ENCODE measurements around the gene DIRAS1.

The DIRAS1 gene

GRCh38 chr19:2755448-2755705 lies 34.2 kb upstream of the DIRAS1 start:
- no peak for DNase-seq (ENCODE audit: low spot score)

GRCh38 chr19:2754659-2755447 lies 33.7 kb upstream of the DIRAS1 start:
- DNase-seq (ENCODE audit: low spot score): no peak

- no peak for DNase-seq (ENCODE audit: low spot score)
Observed at GRCh38 chr19:2751438-2751830, 30.3 kb upstream of the DIRAS1 start.

GRCh38 chr19:2750808-2751437 lies 29.8 kb upstream of the DIRAS1 start:
- peak; percentile 32 for DNase-seq (ENCODE audit: low spot score)

- no peak for DNase-seq (ENCODE audit: low spot score)
Observed at GRCh38 chr19:2747349-2747748, 26.2 kb upstream of the DIRAS1 start.

GRCh38 chr19:2744113-2744512 lies 22.9 kb upstream of the DIRAS1 start:
- DNase-seq (ENCODE audit: low spot score): no peak

- no peak for DNase-seq (ENCODE audit: low spot score)
Observed at GRCh38 chr19:2743099-2743498, 21.9 kb upstream of the DIRAS1 start.

- DNase-seq (ENCODE audit: low spot score): no peak
Observed at GRCh38 chr19:2740314-2740656, 19.1 kb upstream of the DIRAS1 start.

- DNase-seq (ENCODE audit: low spot score): peak; percentile 97
Observed at GRCh38 chr19:2739602-2740313, 18.6 kb upstream of the DIRAS1 start, which contains the start of gene SLC39A3. SLC39A3 (minus strand) TSS chr19:2740017; CDS start chr19:2737257, 2,760 bp downstream.

GRCh38 chr19:2736550-2737190 lies 15.5 kb upstream of the DIRAS1 start:
- no peak for DNase-seq (ENCODE audit: low spot score)

- no peak for DNase-seq (ENCODE audit: low spot score)
Observed at GRCh38 chr19:2735374-2735773, 14.2 kb upstream of the DIRAS1 start.

- DNase-seq (ENCODE audit: low spot score): no peak
Observed at GRCh38 chr19:2734589-2735288, 13.6 kb upstream of the DIRAS1 start.

- no peak for DNase-seq (ENCODE audit: low spot score)
Observed at GRCh38 chr19:2733930-2734588, 12.9 kb upstream of the DIRAS1 start.

- DNase-seq (ENCODE audit: low spot score): no peak
Observed at GRCh38 chr19:2732883-2733282, 11.7 kb upstream of the DIRAS1 start.

GRCh38 chr19:2732157-2732725 lies 11.1 kb upstream of the DIRAS1 start:
- no peak for DNase-seq (ENCODE audit: low spot score)

GRCh38 chr19:2731181-2731995 lies 10.2 kb upstream of the DIRAS1 start:
- no peak for DNase-seq (ENCODE audit: low spot score)

GRCh38 chr19:2729943-2730818 lies 9.0 kb upstream of the DIRAS1 start:
- no peak for DNase-seq (ENCODE audit: low spot score)

GRCh38 chr19:2728783-2729387 lies 7.7 kb upstream of the DIRAS1 start:
- no peak for DNase-seq (ENCODE audit: low spot score)

GRCh38 chr19:2727640-2727944 lies 6.4 kb upstream of the DIRAS1 start:
- no peak for DNase-seq (ENCODE audit: low spot score)

Data from globus pallidus (tissue), 1 donor.